Activated CD8-positive, alpha-beta memory T cell treated with anti-CD3 and anti-CD28 coated beads for 4 hours (primary cell): ENCODE measurements around the gene CD84.
"Not testable (repeated sequence)": the region's sequence is repeated elsewhere in the genome, so short reads cannot be mapped to it uniquely, and the experiment has no call there.

Source experiments
- DNase-seq, 2 donors: peaks; one replicate each; pipeline ENCODE4 v3.0.0-alpha.2; 2020; ENCODE audit warnings: low read depth in 2 of 2

The CD84 gene

GRCh38 chr1:160503087-160503486 is 76.2 kb downstream of the CD84 start:
- DNase-seq, result no peak

- DNase-seq, result no peak
These were observed 78.8 kb downstream of the CD84 start for GRCh38 chr1:160500321-160500990.

- DNase-seq, result no peak
These were observed 79.7 kb downstream of the CD84 start for GRCh38 chr1:160499631-160500030.

GRCh38 chr1:160498301-160499065 is 80.8 kb downstream of the CD84 start:
- not testable (repeated sequence) for DNase-seq

- no peak for DNase-seq
These were observed 83.0 kb downstream of the CD84 start for GRCh38 chr1:160496334-160496733.

- no peak for DNase-seq
These were observed 84.7 kb downstream of the CD84 start for GRCh38 chr1:160494620-160495019.

GRCh38 chr1:160492617-160493016 is 86.7 kb downstream of the CD84 start:
- no peak for DNase-seq

- no peak for DNase-seq
These were observed 87.3 kb downstream of the CD84 start for GRCh38 chr1:160491981-160492380.
